HepG2 (cell line): ENCODE results near the gene SAE1. TPM values are rescaled to one million over a fixed set of nuclear protein-coding genes. Genes with fewer than 3 reads are reported as not detected.

Source experiments
- ATAC-seq: fragments of 200-7000 bp; cut with Tn5 transposase; 3 replicates; pipeline ENCODE4 v1.9.1; 2020; ENCODE audit warnings: mild to moderate bottlenecking, moderate library complexity
- BruUV-seq: library from RNA; stranded (reverse); fragments of 400-500 nt; replicated peaks from 2 replicates; lab custom pipeline; 2021; lab: Mats Ljungman, UMichigan
- CTCF ChIA-PET: fragments of 300-600 bp; formaldehyde crosslinking; extraction: SDS; loops from one replicate; lab custom pipeline; 2021; ENCODE audit warnings: low total read pairs, inconsistent platforms, low intra/inter-chr PET ratio; lab: Yijun Ruan, JAX
- POLR2A ChIA-PET: fragments of 350-600 bp; sonication (Branson Sonifier 250); formaldehyde crosslinking; loops from one replicate; lab custom pipeline; 2020; ENCODE audit warnings: antibody characterized with exemption, inconsistent platforms; lab: Yijun Ruan, JAX
- DNase-seq: peaks from one replicate; pipeline ENCODE4 v3.0.0-alpha.2; 2015; ENCODE audit warnings: low spot score
- FAIRE-seq: peaks from 3 replicates; lab custom pipeline; 2011; peaks lifted over from hg19 to GRCh38; lab: Jason Lieb, UNC
- H2AFZ ChIP-seq: one replicate; pipeline ENCODE4 v1.6.1; 2011; ENCODE audit warnings: low read length, inconsistent platforms
- H3K27ac ChIP-seq: fragments of 300-600 bp; 3 replicates; pipeline ENCODE4 v1.8.0; 2011; ENCODE audit warnings: mixed run types, mild to moderate bottlenecking, mixed read lengths, low read length, inconsistent platforms; ENCODE audit not compliant: insufficient read depth; ENCODE audit errors: extremely low read length
- H3K27me3 ChIP-seq, 2 experiments: fragments of 200-600 bp in 1 of 2; 2 replicates in 1 of 2; 3 replicates in 1 of 2; pipeline versions ENCODE4 v1.6.0 to v1.8.0; 2011; ENCODE audit warnings: low read length in 2 of 2, mild to moderate bottlenecking in 2 of 2, moderate library complexity in 2 of 2, inconsistent platforms in 1 of 2; ENCODE audit not compliant: insufficient read depth in 2 of 2, control insufficient read depth in 1 of 2
- H3K36me3 ChIP-seq, 2 experiments: fragments of 200-600 bp in 1 of 2; replicated peaks in 1 of 2; 2 replicates in 1 of 2; 3 replicates in 1 of 2; pipeline versions ENCODE4 v1.5.1 to v1.8.0; 2011; ENCODE audit warnings: low read length in 2 of 2, inconsistent platforms in 1 of 2; ENCODE audit not compliant: insufficient read depth in 2 of 2, control insufficient read depth in 1 of 2
- H3K4me1 ChIP-seq: 2 replicates; pipeline ENCODE4 v1.5.1; 2012; ENCODE audit warnings: low read length, inconsistent platforms; ENCODE audit not compliant: insufficient read depth
- H3K4me2 ChIP-seq: 2 replicates; pipeline ENCODE4 v1.6.0; 2011; ENCODE audit warnings: low read depth, low read length, inconsistent platforms
- H3K4me3 ChIP-seq, 3 experiments: fragments of 200-600 bp in 1 of 3; sonication (generic), shearing (Covaris generic) in 1 of 3; replicated peaks in 1 of 3; 2 replicates each; pipeline ENCODE4 v1.5.1; 2011 to 2016; ENCODE audit warnings: low read length in 3 of 3, inconsistent platforms in 2 of 3, low read depth in 2 of 3, mild to moderate bottlenecking in 2 of 3, control low read depth in 1 of 3, mixed read lengths in 1 of 3; ENCODE audit not compliant: insufficient read depth in 1 of 3
- H3K79me2 ChIP-seq: one replicate; pipeline ENCODE4 v1.6.1; 2011; ENCODE audit warnings: low read length, inconsistent platforms; ENCODE audit not compliant: insufficient read depth
- H3K9ac ChIP-seq: 2 replicates; pipeline ENCODE4 v1.6.0; 2011; ENCODE audit warnings: mild to moderate bottlenecking, low read depth, low read length, inconsistent platforms; ENCODE audit not compliant: insufficient read depth
- H3K9me3 ChIP-seq: 2 replicates; pipeline ENCODE4 v1.5.1; 2012; ENCODE audit warnings: mild to moderate bottlenecking, low read length
- H4K20me1 ChIP-seq: 2 replicates; pipeline ENCODE4 v1.6.0; 2011; ENCODE audit warnings: inconsistent platforms, mild to moderate bottlenecking, low read length, moderate library complexity; ENCODE audit not compliant: insufficient read depth
- ZMAT3 ChIP-seq: sonication (generic); formaldehyde crosslinking; conservative IDR thresholded peaks from 2 replicates; pipeline ENCODE4 v1.7.0; 2021; ENCODE audit warnings: missing genetic modification reagents
- ZNF30 ChIP-seq: sonication (generic); formaldehyde crosslinking; IDR thresholded peaks from 2 replicates; pipeline ENCODE4 v1.5.0; 2020; ENCODE audit warnings: mild to moderate bottlenecking, missing genetic modification reagents
- ZNF430 ChIP-seq: sonication (generic); formaldehyde crosslinking; IDR thresholded peaks from 2 replicates; pipeline ENCODE4 v1.9.0; 2021; ENCODE audit warnings: mild to moderate bottlenecking, missing genetic modification reagents
- ZNF614 ChIP-seq: IDR thresholded peaks from 2 replicates; pipeline ENCODE4 v1.6.1; 2018; ENCODE audit warnings: missing biosample characterization, missing genetic modification reagents, inconsistent platforms, borderline replicate concordance
- ZNF672 ChIP-seq: sonication (generic); formaldehyde crosslinking; IDR thresholded peaks from 2 replicates; pipeline ENCODE4 v1.8.1; 2022; ENCODE audit warnings: missing genetic modification reagents
- WGBS: methylation state at CpG from one replicate; pipeline ENCODE4 v1.1.6; 2017; ENCODE audit warnings: low lambda C conversion rate; 5-methylcytosine and 5-hydroxymethylcytosine counted together
- in situ Hi-C: cut with HindIII; loops from 2 replicates; pipeline ENCODE4 v1.10.0; 2017; ENCODE audit warnings: low pct_unique_long_range_greater_than_20kb; ENCODE audit not compliant: extremely low pct_ligation_motif_present
- intact Hi-C: fragments of 100-400 bp; cut with micrococcal nuclease; formaldehyde crosslinking; loops from one replicate; pipeline ENCODE4 v1.10.0; 2022; ENCODE audit not compliant: unreplicated experiment
- polyA plus RNA-seq, 8 experiments: library from polyadenylated mRNA; depleted of rRNA in 3 of 8; stranded (reverse) in 7 of 8; unstranded in 1 of 8; fragments of >200 nt; fragmentation: Illumina TruSeq in 4 of 8; extraction: Trizol in 4 of 8; gene quantifications; 2 replicates each; pipeline versions ENCODE4 v1.2.1 to v1.2.3, GENCODE V29; 2011 to 2016; ENCODE audit warnings: low read depth in 4 of 8, missing spikeins in 1 of 8, mixed read lengths in 1 of 8; ENCODE audit not compliant: insufficient read depth in 1 of 8
- total RNA-seq, 5 experiments: library from RNA; depleted of rRNA; stranded (reverse); fragments of >200 nt; fragmentation: Illumina TruSeq; extraction: Trizol; gene quantifications; 2 replicates each; pipeline ENCODE4 v1.2.3, GENCODE V29; 2016; ENCODE audit warnings: low read depth in 1 of 5
- TF ChIP-seq, protein P1 (sequence below): sonication (generic); formaldehyde crosslinking; IDR thresholded peaks from 2 replicates; pipeline ENCODE4 v1.4.0; 2020; ENCODE audit warnings: missing genetic modification reagents; ENCODE audit errors: not compliant biosample characterization
- TF ChIP-seq, protein P2 (sequence below): IDR thresholded peaks from 2 replicates; pipeline ENCODE4 v1.6.1; 2018; ENCODE audit warnings: missing genetic modification reagents, mild to moderate bottlenecking, missing compliant biosample characterization
- TF ChIP-seq, protein P3 (sequence below): sonication (generic); formaldehyde crosslinking; IDR thresholded peaks from 2 replicates; pipeline ENCODE4 v1.4.0; 2020; ENCODE audit warnings: missing genetic modification reagents
- TF ChIP-seq, protein P4 (sequence below): sonication (generic); formaldehyde crosslinking; IDR thresholded peaks from 2 replicates; pipeline ENCODE4 v1.4.0; 2020; ENCODE audit warnings: missing genetic modification reagents

The SAE1 gene
- total and polyA plus RNA-seq, 2 of the 13 experiments (the other 11 are each of a cell fraction or from before 2014, with no cell fraction given) = 87.6 to 197 TPM

DNA sequence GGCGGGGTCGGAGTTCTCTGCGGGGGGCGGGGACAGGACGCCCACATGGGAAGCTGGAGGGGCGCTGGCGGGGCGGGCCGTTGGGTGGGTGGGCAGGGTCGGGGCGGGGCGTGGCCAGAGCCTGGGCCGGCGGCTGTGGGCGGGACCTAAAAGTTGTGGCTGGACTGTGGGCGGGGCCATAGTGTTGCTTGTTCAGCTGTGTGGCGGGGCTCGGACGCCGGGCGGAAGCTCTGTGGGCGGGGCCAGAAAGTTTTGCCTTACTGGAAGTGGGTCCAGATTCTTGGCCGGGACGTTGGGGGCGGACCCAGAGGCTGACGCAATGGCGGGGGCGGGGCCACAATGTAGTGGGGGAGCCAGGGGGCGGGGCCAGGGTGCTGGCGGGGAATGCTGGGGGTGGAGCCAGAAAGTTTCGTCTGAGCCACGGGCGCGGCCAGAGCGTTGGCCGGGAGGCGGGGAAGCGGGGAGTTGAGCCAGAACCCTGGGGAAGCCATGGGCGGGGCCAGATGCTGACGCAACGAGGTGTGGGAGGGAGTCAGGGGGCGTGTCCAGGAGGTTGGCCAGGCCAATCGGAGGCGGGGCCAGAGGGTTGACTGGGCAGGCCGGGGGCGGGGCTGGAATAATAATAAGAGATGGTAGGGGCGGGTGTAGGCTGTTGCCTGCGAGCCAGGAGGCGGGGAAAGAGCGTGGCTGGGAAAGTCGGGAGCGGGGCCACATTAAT, 126.2 kb downstream of the SAE1 start (continued):
- TF ChIP-seq, protein P1, sequence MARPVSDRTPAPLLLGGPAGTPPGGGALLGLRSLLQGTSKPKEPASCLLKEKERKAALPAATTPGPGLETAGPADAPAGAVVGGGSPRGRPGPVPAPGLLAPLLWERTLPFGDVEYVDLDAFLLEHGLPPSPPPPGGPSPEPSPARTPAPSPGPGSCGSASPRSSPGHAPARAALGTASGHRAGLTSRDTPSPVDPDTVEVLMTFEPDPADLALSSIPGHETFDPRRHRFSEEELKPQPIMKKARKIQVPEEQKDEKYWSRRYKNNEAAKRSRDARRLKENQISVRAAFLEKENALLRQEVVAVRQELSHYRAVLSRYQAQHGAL = no peak
- TF ChIP-seq ZNF30 (CRISPR knock-in tag) = no peak
- no peak for TF ChIP-seq ZMAT3 (CRISPR knock-in tag)
- TF ChIP-seq, protein P2, sequence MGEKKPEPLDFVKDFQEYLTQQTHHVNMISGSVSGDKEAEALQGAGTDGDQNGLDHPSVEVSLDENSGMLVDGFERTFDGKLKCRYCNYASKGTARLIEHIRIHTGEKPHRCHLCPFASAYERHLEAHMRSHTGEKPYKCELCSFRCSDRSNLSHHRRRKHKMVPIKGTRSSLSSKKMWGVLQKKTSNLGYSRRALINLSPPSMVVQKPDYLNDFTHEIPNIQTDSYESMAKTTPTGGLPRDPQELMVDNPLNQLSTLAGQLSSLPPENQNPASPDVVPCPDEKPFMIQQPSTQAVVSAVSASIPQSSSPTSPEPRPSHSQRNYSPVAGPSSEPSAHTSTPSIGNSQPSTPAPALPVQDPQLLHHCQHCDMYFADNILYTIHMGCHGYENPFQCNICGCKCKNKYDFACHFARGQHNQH (CRISPR knock-in tag) = 0 out of 2 replicates have a peak, but pooled peaks have one; percentile 19
- no peak for TF ChIP-seq ZNF672 (CRISPR knock-in tag)
- TF ChIP-seq ZNF430 (CRISPR knock-in tag) = no peak

DNA sequence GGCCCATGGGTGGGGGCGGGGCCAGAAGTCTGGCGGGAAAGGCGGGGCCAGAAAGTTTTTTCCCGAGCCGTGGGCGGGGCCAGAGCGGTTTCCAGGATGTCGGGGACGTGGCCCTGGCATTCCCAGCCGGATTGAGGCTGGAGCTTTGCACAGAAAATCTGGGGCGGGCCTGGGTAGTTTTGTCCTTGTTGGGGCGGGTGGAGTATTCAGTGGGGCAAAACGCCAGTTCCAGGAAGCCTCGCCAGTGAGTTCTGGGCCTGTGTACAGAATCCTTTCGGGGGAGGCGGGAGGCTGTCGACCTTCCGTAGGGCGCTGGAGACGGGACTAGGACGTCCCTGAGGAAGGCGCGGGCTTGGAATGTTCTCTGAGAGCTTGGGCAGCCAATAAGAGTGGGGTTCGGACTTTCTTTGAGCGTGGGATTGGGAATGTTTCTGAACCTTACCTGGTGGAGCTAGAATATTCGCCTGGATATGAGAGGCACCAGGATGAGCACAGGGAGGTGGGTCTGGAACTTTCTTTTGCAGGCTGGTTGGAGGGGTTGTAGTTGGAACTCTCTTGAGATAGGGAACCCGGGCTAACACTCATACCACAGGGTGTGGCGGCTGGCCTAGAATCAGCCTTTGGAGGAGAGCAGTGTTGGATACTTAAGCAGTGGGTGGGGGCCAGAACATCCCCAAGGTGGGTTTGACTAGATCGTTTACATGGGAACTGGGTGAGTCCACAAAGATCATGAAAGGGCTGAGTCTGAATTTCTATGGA, 127.0 kb downstream of the SAE1 start:
- WGBS = 4% methylated on average over 19 of the region's 29 CpGs
- POLR2A ChIA-PET = interaction anchor here (0.9 to 3.6 kb wide), 16 partner anchors 10 to 634 kb away, joined by 3 to 81 read pairs (median 6); partner anchors contain the start of genes DHX34, INAFM1 and ZC3H4
- H3K4me1 ChIP-seq = peaks cover 36% of the 10 kb centered on the region
- TF ChIP-seq ZNF614 = no peak
- TF ChIP-seq, protein P3, sequence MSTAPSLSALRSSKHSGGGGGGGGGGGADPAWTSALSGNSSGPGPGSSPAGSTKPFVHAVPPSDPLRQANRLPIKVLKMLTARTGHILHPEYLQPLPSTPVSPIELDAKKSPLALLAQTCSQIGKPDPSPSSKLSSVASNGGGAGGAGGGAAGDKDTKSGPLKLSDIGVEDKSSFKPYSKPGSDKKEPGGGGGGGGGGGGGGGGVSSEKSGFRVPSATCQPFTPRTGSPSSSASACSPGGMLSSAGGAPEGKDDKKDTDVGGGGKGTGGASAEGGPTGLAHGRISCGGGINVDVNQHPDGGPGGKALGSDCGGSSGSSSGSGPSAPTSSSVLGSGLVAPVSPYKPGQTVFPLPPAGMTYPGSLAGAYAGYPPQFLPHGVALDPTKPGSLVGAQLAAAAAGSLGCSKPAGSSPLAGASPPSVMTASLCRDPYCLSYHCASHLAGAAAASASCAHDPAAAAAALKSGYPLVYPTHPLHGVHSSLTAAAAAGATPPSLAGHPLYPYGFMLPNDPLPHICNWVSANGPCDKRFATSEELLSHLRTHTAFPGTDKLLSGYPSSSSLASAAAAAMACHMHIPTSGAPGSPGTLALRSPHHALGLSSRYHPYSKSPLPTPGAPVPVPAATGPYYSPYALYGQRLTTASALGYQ (CRISPR knock-in tag) = 0 out of 2 replicates have a peak, but pooled peaks have one; percentile 22
- TF ChIP-seq, protein P4, sequence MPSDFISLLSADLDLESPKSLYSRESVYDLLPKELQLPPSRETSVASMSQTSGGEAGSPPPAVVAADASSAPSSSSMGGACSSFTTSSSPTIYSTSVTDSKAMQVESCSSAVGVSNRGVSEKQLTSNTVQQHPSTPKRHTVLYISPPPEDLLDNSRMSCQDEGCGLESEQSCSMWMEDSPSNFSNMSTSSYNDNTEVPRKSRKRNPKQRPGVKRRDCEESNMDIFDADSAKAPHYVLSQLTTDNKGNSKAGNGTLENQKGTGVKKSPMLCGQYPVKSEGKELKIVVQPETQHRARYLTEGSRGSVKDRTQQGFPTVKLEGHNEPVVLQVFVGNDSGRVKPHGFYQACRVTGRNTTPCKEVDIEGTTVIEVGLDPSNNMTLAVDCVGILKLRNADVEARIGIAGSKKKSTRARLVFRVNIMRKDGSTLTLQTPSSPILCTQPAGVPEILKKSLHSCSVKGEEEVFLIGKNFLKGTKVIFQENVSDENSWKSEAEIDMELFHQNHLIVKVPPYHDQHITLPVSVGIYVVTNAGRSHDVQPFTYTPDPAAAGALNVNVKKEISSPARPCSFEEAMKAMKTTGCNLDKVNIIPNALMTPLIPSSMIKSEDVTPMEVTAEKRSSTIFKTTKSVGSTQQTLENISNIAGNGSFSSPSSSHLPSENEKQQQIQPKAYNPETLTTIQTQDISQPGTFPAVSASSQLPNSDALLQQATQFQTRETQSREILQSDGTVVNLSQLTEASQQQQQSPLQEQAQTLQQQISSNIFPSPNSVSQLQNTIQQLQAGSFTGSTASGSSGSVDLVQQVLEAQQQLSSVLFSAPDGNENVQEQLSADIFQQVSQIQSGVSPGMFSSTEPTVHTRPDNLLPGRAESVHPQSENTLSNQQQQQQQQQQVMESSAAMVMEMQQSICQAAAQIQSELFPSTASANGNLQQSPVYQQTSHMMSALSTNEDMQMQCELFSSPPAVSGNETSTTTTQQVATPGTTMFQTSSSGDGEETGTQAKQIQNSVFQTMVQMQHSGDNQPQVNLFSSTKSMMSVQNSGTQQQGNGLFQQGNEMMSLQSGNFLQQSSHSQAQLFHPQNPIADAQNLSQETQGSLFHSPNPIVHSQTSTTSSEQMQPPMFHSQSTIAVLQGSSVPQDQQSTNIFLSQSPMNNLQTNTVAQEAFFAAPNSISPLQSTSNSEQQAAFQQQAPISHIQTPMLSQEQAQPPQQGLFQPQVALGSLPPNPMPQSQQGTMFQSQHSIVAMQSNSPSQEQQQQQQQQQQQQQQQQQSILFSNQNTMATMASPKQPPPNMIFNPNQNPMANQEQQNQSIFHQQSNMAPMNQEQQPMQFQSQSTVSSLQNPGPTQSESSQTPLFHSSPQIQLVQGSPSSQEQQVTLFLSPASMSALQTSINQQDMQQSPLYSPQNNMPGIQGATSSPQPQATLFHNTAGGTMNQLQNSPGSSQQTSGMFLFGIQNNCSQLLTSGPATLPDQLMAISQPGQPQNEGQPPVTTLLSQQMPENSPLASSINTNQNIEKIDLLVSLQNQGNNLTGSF (CRISPR knock-in tag) = 0 out of 2 replicates have a peak, but pooled peaks have one; percentile 30

More for the DNA sequence above, 127.0 kb downstream of the SAE1 start:
- H3K9me3 ChIP-seq = no peaks in the 10 kb centered on the region
- FAIRE-seq = peak; percentile 12
- peak overlapping the region; percentile 89 for H3K9ac ChIP-seq
- TSS peak; percentile 57 for BruUV-seq
- peak overlapping the region; percentile 94 for H3K4me2 ChIP-seq
- intact Hi-C loops (loop anchor here (1.0 kb wide), 1 partner anchor 17 kb away; the partner anchor contains the start of gene INAFM1), in situ Hi-C loops (no loop called here)
- CTCF ChIA-PET = no interaction called here
- no peaks in the 10 kb centered on the region for H3K27me3 ChIP-seq
- H3K36me3 ChIP-seq = peaks cover 17 to 35% of the 10 kb centered on the region in 2 experiments
- H3K4me3 ChIP-seq = peak overlapping the region; percentile 71 to 79 (median 72)
- peak overlapping the region; percentile 81 for H3K27ac ChIP-seq
- peak; percentile 47 for ATAC-seq
- no peak overlapping the region for H2AFZ ChIP-seq
- no peak for DNase-seq
- peaks cover 8% of the 10 kb centered on the region; the same call in 1 of the 2 replicates for H4K20me1 ChIP-seq
- H3K79me2 ChIP-seq = peaks cover 15% of the 10 kb centered on the region
